ENCODE results near the gene BPNT1.

The BPNT1 gene

GRCh38 chr1:220077887-220078286 is 11.7 kb downstream of the BPNT1 start:
- TF ChIP-seq EZH2phosphoT487 (conservative IDR thresholded peaks at IDR 0.05; ENCODE audit: low read length) (no peak), CTCF (IDR thresholded peaks at IDR 0.05; ENCODE audit: insufficient read depth, low read length, poor library complexity, severe bottlenecking) (no peak)
- Histone ChIP-seq H3K9ac (ENCODE audit: low read length) (no peak overlapping the region), H3F3A (ENCODE audit: insufficient read depth) (no peaks in the 10 kb centered on the region), H3K4me3 (ENCODE audit: insufficient read depth, low read length, poor library complexity, severe bottlenecking) (no peak overlapping the region), H3K27me3 (ENCODE audit: low read length) (no peaks in the 10 kb centered on the region), H3K4me2 (ENCODE audit: low read depth, low read length, poor library complexity, severe bottlenecking) (no peak overlapping the region), H3K79me2 (ENCODE audit: insufficient read depth, low read length) (peaks cover 67% of the 10 kb centered on the region), H3K36me3 (ENCODE audit: low read length) (peaks cover 37% of the 10 kb centered on the region; the same call in 1 of the 2 replicates), H3K9me3 (ENCODE audit: insufficient read depth, low read length) (no peaks in the 10 kb centered on the region), H3K9me2 (replicated peaks; ENCODE audit: insufficient read depth, low read length) (no peaks in the 10 kb centered on the region), H4K20me1 (ENCODE audit: low read depth, low read length) (0 out of 2 replicates have a peak, but pooled peaks cover 11% of the 10 kb centered on the region), H3K27ac (ENCODE audit: low read depth, low read length) (no peak overlapping the region), H2AFZ (ENCODE audit: low read depth, low read length, severe bottlenecking) (no peak overlapping the region)

GRCh38 chr1:220076861-220077762 is 12.5 kb downstream of the BPNT1 start:
- Histone ChIP-seq H3K9me2 (replicated peaks; ENCODE audit: insufficient read depth, low read length) (no peaks in the 10 kb centered on the region), H3K36me3 (ENCODE audit: low read length) (peaks cover 40% of the 10 kb centered on the region; the same call in 1 of the 2 replicates), H3K4me3 (ENCODE audit: insufficient read depth, low read length, poor library complexity, severe bottlenecking) (no peak overlapping the region), H3K27me3 (ENCODE audit: low read length) (no peaks in the 10 kb centered on the region), H2AFZ (ENCODE audit: low read depth, low read length, severe bottlenecking) (no peak overlapping the region), H3K9ac (ENCODE audit: low read length) (no peak overlapping the region), H4K20me1 (ENCODE audit: low read depth, low read length) (0 out of 2 replicates have a peak, but pooled peaks cover 9% of the 10 kb centered on the region), H3F3A (ENCODE audit: insufficient read depth) (no peaks in the 10 kb centered on the region), H3K9me3 (ENCODE audit: insufficient read depth, low read length) (no peaks in the 10 kb centered on the region), H3K4me2 (ENCODE audit: low read depth, low read length, poor library complexity, severe bottlenecking) (no peak overlapping the region), H3K79me2 (ENCODE audit: insufficient read depth, low read length) (peaks cover 59% of the 10 kb centered on the region), H3K27ac (ENCODE audit: low read depth, low read length) (no peak overlapping the region)
- no peak for TF ChIP-seq EZH2phosphoT487 (conservative IDR thresholded peaks at IDR 0.05; ENCODE audit: low read length)
- no peak for TF ChIP-seq CTCF (IDR thresholded peaks at IDR 0.05; ENCODE audit: insufficient read depth, low read length, poor library complexity, severe bottlenecking)

GRCh38 chr1:220067269-220068204 is 22.1 kb downstream of the BPNT1 start:
- no peak overlapping the region for H3K4me3 ChIP-seq (ENCODE audit: insufficient read depth, low read length, poor library complexity, severe bottlenecking)
- H3K27ac ChIP-seq (ENCODE audit: low read depth, low read length) = no peak overlapping the region
- H3K27me3 ChIP-seq (ENCODE audit: low read length) = no peaks in the 10 kb centered on the region
- no peak overlapping the region for H2AFZ ChIP-seq (ENCODE audit: low read depth, low read length, severe bottlenecking)
- H3K9ac ChIP-seq (ENCODE audit: low read length) = no peak overlapping the region
- H3K4me2 ChIP-seq (ENCODE audit: low read depth, low read length, poor library complexity, severe bottlenecking) = no peak overlapping the region
- no peaks in the 10 kb centered on the region for H4K20me1 ChIP-seq (ENCODE audit: low read depth, low read length)
- no peaks in the 10 kb centered on the region for H3K9me3 ChIP-seq (ENCODE audit: insufficient read depth, low read length)
- H3K79me2 ChIP-seq (ENCODE audit: insufficient read depth, low read length) = no peaks in the 10 kb centered on the region
- no peak for TF ChIP-seq CTCF (IDR thresholded peaks at IDR 0.05; ENCODE audit: insufficient read depth, low read length, poor library complexity, severe bottlenecking)
- TF ChIP-seq EZH2phosphoT487 (conservative IDR thresholded peaks at IDR 0.05; ENCODE audit: low read length) = no peak
- H3K9me2 ChIP-seq (replicated peaks; ENCODE audit: insufficient read depth, low read length) = no peaks in the 10 kb centered on the region
- 0 out of 2 replicates have a peak, but pooled peaks cover 4% of the 10 kb centered on the region for H3F3A ChIP-seq (ENCODE audit: insufficient read depth)
- peaks cover 49% of the 10 kb centered on the region for H3K36me3 ChIP-seq (ENCODE audit: low read length)

Data from SU-DHL-6 (cell line).